Stomach (tissue), 4 donors: ENCODE data around the gene STK39.

Source experiments
- EP300 ChIP-seq: sonication (generic); formaldehyde crosslinking; IDR thresholded peaks from one replicate; pipeline ENCODE4 v1.6.1; 2017; ENCODE audit warnings: antibody characterized with exemption
- POLR2A ChIP-seq, 4 donors: fragments of 450-650 bp; IDR thresholded peaks; one replicate each; pipeline ENCODE4 v1.6.1; 2016; ENCODE audit warnings: antibody characterized with exemption in 4 of 4, control low read depth in 2 of 4, mild to moderate bottlenecking in 1 of 4, moderate library complexity in 1 of 4
- POLR2AphosphoS5 ChIP-seq, 3 donors: sonication (generic); formaldehyde crosslinking; IDR thresholded peaks; one replicate each; pipeline ENCODE4 v1.6.1; 2016; ENCODE audit warnings: antibody characterized with exemption in 3 of 3
- TF ChIP-seq, protein P1 (sequence below), 7 experiments: fragments of 450-650 bp in 4 of 7; fragments of 200-600 bp in 3 of 7; sonication (generic) in 3 of 7; IDR thresholded peaks; one replicate each; pipeline ENCODE4 v1.5.1; 2016 to 2019; ENCODE audit warnings: antibody characterized with exemption in 7 of 7, control low read depth in 2 of 7, mild to moderate bottlenecking in 1 of 7

GRCh38 chr2:168149150-168149974 is 98.0 kb downstream of the STK39 start:
- TF ChIP-seq, protein P1, sequence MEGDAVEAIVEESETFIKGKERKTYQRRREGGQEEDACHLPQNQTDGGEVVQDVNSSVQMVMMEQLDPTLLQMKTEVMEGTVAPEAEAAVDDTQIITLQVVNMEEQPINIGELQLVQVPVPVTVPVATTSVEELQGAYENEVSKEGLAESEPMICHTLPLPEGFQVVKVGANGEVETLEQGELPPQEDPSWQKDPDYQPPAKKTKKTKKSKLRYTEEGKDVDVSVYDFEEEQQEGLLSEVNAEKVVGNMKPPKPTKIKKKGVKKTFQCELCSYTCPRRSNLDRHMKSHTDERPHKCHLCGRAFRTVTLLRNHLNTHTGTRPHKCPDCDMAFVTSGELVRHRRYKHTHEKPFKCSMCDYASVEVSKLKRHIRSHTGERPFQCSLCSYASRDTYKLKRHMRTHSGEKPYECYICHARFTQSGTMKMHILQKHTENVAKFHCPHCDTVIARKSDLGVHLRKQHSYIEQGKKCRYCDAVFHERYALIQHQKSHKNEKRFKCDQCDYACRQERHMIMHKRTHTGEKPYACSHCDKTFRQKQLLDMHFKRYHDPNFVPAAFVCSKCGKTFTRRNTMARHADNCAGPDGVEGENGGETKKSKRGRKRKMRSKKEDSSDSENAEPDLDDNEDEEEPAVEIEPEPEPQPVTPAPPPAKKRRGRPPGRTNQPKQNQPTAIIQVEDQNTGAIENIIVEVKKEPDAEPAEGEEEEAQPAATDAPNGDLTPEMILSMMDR (IDR thresholded peaks at IDR 0.05) = no peak
- TF ChIP-seq POLR2A (IDR thresholded peaks at IDR 0.05) (no peak), POLR2AphosphoS5 (IDR thresholded peaks at IDR 0.05) (no peak), EP300 (no peak)
